Urinary bladder (tissue), 4 donors: ENCODE data around the gene IMMP2L. TPM values are rescaled to one million over a fixed set of nuclear protein-coding genes. Genes with fewer than 3 reads are reported as not detected.

ENCODE experiments used
- DNase-seq: peaks from one replicate; pipeline ENCODE4 v3.0.0-alpha.2; 2015; ENCODE audit errors: extremely low spot score
- H3K27ac ChIP-seq: one replicate; pipeline ENCODE4 v1.5.1; 2013; ENCODE audit warnings: low read depth, mild to moderate bottlenecking, moderate library complexity
- H3K36me3 ChIP-seq: one replicate; pipeline ENCODE4 v1.6.1; 2013; ENCODE audit warnings: mild to moderate bottlenecking, moderate library complexity; ENCODE audit not compliant: insufficient read depth
- H3K4me1 ChIP-seq: one replicate; pipeline ENCODE4 v1.6.1; 2013; ENCODE audit warnings: mild to moderate bottlenecking, moderate library complexity; ENCODE audit not compliant: insufficient read depth
- H3K4me3 ChIP-seq: one replicate; pipeline ENCODE4 v1.5.1; 2013; ENCODE audit warnings: low read depth, low read length
- WGBS: extraction: QIAGEN DNeasy Blood & Tissue Kit; methylation state at CpG from one replicate; pipeline ENCODE4 v1.1.7; 2013; 5-methylcytosine and 5-hydroxymethylcytosine counted together
- polyA plus RNA-seq: library from polyadenylated mRNA; stranded (reverse); fragments of 200-250 nt; gene quantifications from one replicate; pipeline ENCODE4 v1.2.3, GENCODE V29; 2013
- total RNA-seq: library from RNA; depleted of rRNA; stranded (reverse); fragments of >200 nt; gene quantifications from one replicate; pipeline ENCODE4 v1.2.3, GENCODE V29; 2014
- donor health status: healthy with polysubstance abuse.
- donor health status: healthy.

Gene IMMP2L
- total and polyA plus RNA-seq, 2 donors: 22.4 to 26.2 TPM

DNA sequence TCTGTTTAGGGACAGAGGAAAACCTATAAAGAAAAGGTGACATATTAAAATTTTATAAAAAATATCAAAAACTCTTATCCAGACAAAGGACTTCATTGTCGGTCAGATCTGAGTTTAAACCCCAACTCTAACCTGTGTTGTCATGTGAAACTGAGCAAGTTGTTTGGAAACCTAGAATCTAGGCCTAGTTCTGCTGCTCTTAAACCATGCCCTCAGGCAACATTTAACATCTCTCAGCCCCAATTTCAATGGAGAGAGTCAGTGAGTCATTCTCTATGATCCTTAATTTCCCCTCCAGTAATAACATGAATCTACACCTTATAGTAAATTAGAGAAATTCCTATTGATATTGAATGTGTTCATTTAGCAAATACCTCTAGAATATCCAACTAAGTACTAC is 192.3 kb downstream of the IMMP2L start:
- DNase-seq: no peak
- H3K27ac ChIP-seq: no peak overlapping the region
- peaks cover under 1% of the 10 kb centered on the region for H3K36me3 ChIP-seq
- 94% methylated on average over 1 of the region's 1 CpG for WGBS
- no peaks in the 10 kb centered on the region for H3K4me1 ChIP-seq
- no peak overlapping the region for H3K4me3 ChIP-seq

DNA sequence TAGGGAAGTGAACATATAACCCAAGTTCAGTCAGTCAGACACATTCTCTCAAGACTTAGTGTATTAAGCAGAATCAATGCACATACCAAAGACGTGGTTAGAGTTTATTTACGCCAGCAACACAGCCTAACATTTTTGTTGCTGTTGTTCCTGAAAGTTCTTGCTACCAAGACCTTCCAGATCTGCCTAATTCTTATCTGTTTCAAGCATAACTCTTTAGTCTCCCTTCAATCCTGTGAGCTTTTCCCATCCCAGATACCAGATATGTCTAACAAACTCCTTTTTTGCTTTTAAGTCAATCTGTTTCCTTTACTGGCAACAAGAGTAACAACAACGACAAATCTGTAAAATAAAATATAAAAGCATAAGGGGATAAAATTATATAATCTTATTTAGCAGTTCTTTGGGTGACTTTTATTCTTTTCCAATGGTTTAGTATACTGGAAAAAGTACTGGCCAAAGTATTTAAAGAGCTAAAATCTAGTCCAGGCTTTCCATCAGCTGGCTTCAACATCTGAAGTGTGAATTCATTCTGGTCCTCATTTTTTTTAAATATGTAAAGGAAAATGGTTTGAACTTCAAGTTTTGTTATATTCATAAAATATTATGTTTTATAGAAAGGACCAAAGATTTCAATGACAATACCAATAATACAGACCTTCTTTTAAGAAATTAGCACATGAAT is 193.8 kb downstream of the IMMP2L start:
- WGBS: 84% methylated on average over 3 of the region's 3 CpGs
- Histone ChIP-seq H3K4me1 (no peaks in the 10 kb centered on the region), H3K36me3 (no peaks in the 10 kb centered on the region), H3K27ac (no peak overlapping the region), H3K4me3 (no peak overlapping the region)
- DNase-seq: no peak

- Histone ChIP-seq H3K36me3 (no peaks in the 10 kb centered on the region), H3K27ac (no peak overlapping the region), H3K4me1 (no peaks in the 10 kb centered on the region), H3K4me3 (no peak overlapping the region)
- 72% methylated on average over 6 of the region's 6 CpGs for WGBS
- no peak for DNase-seq
Measured at GRCh38 chr7:111364413-111364812, 197.9 kb downstream of the IMMP2L start.

DNA sequence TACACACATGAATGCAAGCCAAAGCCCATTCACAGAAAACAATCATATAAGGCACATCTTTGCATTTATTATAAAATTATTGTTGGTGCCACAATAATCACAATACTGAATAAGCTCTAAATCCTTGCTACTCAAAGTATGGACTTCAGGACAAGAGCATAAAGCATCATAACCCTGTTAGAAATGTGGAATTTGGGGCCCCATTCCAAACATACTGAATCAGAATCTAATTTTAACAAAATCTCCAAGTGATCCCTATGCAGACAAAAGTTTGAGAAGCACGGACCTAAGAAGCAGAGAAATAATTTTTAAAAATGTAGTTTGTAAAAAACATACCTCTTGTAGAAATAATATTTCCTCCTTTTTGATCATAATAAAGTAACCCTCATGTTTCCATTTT is 199.2 kb downstream of the IMMP2L start:
- Histone ChIP-seq H3K36me3 (no peaks in the 10 kb centered on the region), H3K4me3 (no peak overlapping the region), H3K27ac (no peak overlapping the region), H3K4me1 (no peaks in the 10 kb centered on the region)
- 32% methylated on average over 1 of the region's 1 CpG for WGBS
- no peak for DNase-seq

- WGBS: 83% methylated on average over 2 of the region's 2 CpGs
- no peak overlapping the region for H3K4me3 ChIP-seq
- H3K27ac ChIP-seq: no peak overlapping the region
- no peaks in the 10 kb centered on the region for H3K4me1 ChIP-seq
- no peaks in the 10 kb centered on the region for H3K36me3 ChIP-seq
- no peak for DNase-seq
Measured at GRCh38 chr7:111362506-111363054, 199.7 kb downstream of the IMMP2L start.

DNA sequence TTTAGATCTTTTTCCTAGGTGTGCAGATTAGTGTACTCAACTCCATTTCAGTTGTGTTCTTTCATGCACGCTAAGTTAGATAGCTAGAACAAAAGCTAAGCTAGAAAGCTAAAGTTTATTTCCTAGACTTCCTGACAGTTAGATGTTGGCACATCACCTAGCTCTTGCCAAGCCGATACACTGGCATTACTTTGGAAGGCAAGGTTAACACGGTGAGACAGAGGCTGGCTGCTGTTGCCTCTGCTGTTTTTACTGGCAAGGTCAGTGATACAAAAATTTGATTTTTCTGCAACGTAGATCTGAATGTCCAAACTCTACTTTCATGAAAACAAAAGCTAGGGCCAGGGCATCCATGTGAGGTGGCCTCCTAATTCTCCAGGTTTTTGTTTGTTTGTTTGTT is 203.4 kb downstream of the IMMP2L start:
- Histone ChIP-seq H3K4me1 (no peaks in the 10 kb centered on the region), H3K36me3 (no peaks in the 10 kb centered on the region), H3K4me3 (no peak overlapping the region), H3K27ac (no peak overlapping the region)
- DNase-seq: no peak
- 92% methylated on average over 4 of the region's 4 CpGs for WGBS

- no peak for DNase-seq
- Histone ChIP-seq H3K27ac (no peak overlapping the region), H3K4me3 (no peak overlapping the region), H3K4me1 (no peaks in the 10 kb centered on the region), H3K36me3 (no peaks in the 10 kb centered on the region)
Measured at GRCh38 chr7:111357691-111358090, 204.6 kb downstream of the IMMP2L start.

- no peak for DNase-seq
- Histone ChIP-seq H3K4me3 (no peak overlapping the region), H3K36me3 (no peaks in the 10 kb centered on the region), H3K27ac (no peak overlapping the region), H3K4me1 (no peaks in the 10 kb centered on the region)
- WGBS: 84% methylated on average over 3 of the region's 3 CpGs
Measured at GRCh38 chr7:111356941-111357340, 205.4 kb downstream of the IMMP2L start.

DNA sequence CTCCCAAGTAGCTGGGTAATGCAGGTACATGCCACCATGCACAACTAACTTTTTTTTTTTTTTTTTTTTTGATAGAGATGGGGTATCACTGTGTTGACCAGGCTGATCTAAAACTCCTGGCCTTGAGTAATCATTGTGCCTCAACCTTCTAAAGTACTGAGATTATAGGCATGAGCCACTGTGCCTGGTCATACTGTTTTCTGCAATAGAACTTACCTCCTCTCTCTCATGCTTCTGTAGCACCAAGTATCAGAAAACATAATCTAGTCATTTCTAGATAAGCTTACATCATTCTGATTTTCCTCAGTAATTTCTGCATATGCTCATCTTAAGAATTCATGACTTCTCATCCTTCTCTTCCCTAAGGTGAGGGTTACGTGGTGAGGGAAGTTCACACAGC is 210.0 kb downstream of the IMMP2L start:
- WGBS: 98% methylated on average over 1 of the region's 1 CpG
- Histone ChIP-seq H3K4me1 (no peaks in the 10 kb centered on the region), H3K36me3 (no peaks in the 10 kb centered on the region), H3K4me3 (no peak overlapping the region), H3K27ac (no peak overlapping the region)
- DNase-seq: no peak

GRCh38 chr7:111346219-111346618 is 216.1 kb downstream of the IMMP2L start:
- H3K36me3 ChIP-seq: peaks cover 5% of the 10 kb centered on the region
- H3K27ac ChIP-seq: no peak overlapping the region
- no peak overlapping the region for H3K4me3 ChIP-seq
- no peak for DNase-seq
- no peaks in the 10 kb centered on the region for H3K4me1 ChIP-seq

- no peak for DNase-seq
- no peaks in the 10 kb centered on the region for H3K4me1 ChIP-seq
- H3K27ac ChIP-seq: no peak overlapping the region
- H3K4me3 ChIP-seq: no peak overlapping the region
- peaks cover 5% of the 10 kb centered on the region for H3K36me3 ChIP-seq
Measured at GRCh38 chr7:111343017-111343416, 219.3 kb downstream of the IMMP2L start.

- Histone ChIP-seq H3K27ac (no peak overlapping the region), H3K4me3 (no peak overlapping the region), H3K36me3 (no peaks in the 10 kb centered on the region), H3K4me1 (no peaks in the 10 kb centered on the region)
- WGBS: 70% methylated on average over 1 of the region's 1 CpG
- no peak for DNase-seq
Measured at GRCh38 chr7:111339006-111339405, 223.3 kb downstream of the IMMP2L start.

GRCh38 chr7:111333010-111333409 is 229.3 kb downstream of the IMMP2L start:
- 86% methylated on average over 1 of the region's 1 CpG for WGBS
- no peak overlapping the region for H3K27ac ChIP-seq
- no peaks in the 10 kb centered on the region for H3K36me3 ChIP-seq
- no peak overlapping the region for H3K4me3 ChIP-seq
- H3K4me1 ChIP-seq: no peaks in the 10 kb centered on the region
- no peak for DNase-seq

DNA sequence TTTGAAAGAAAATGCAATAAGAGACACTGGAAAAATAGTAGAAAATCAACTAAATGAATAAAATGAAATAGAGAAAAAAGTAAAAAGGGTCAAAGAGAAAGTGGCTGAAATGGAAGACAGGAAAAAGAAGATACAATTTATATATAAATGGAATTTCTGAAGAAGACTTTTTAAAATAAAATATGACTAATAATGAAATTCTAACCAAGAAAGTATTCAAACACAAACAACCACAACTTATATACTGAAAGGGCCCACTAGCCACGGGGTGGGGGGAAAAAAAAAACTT is 232.1 kb downstream of the IMMP2L start:
- DNase-seq: no peak
- WGBS: 87% methylated on average over 1 of the region's 1 CpG
- H3K4me1 ChIP-seq: no peaks in the 10 kb centered on the region
- H3K36me3 ChIP-seq: no peaks in the 10 kb centered on the region
- H3K4me3 ChIP-seq: no peak overlapping the region
- H3K27ac ChIP-seq: no peak overlapping the region
